ENCODE results near the gene TMCC3.
A peak's percentile ranks its signal among the peaks of the same experiment; 100 is the strongest.

GRCh38 chr12:94534774-94535509 lies 115.4 kb downstream of the TMCC3 start:
- TF ChIP-seq CTCF (IDR thresholded peaks at IDR 0.05; ENCODE audit: poor library complexity, severe bottlenecking) (no peak), POLR2AphosphoS5 (IDR thresholded peaks at IDR 0.05) (peak; percentile 51), EP300 (conservative IDR thresholded peaks at IDR 0.05; ENCODE audit: poor library complexity, severe bottlenecking) (peak; percentile 71), RAD21 (conservative IDR thresholded peaks at IDR 0.05) (peak; percentile 13)

Data from neural cell (in vitro differentiated cells).